GM21390 (cell line): ENCODE data around the gene OR7G3.

Experiments used
- ATAC-seq: cut with Tn5 transposase; IDR thresholded peaks from one replicate; pipeline ENCODE4 v1.9.1; 2021; ENCODE audit not compliant: unreplicated experiment

OR7G3 gene

DNA sequence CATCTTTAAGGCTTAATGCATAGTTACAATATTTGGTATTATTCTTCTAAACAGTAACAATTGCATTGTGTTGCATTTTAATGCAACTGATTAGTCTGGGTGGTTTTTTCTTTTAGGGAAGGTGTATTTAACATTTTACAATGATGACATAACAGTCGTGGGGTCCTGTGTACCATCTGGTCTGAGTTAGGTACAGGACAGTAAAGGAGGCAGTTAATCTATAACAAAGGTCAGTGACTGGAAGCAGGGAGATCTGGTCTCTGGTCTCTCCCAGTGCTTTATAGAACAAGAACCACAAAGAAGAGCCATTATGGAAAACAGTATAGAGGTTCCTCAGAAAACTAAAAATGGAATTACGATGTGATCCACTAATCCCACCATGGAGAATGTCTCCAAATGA is 16.8 kb downstream of the OR7G3 start:
- ATAC-seq = no peak

DNA sequence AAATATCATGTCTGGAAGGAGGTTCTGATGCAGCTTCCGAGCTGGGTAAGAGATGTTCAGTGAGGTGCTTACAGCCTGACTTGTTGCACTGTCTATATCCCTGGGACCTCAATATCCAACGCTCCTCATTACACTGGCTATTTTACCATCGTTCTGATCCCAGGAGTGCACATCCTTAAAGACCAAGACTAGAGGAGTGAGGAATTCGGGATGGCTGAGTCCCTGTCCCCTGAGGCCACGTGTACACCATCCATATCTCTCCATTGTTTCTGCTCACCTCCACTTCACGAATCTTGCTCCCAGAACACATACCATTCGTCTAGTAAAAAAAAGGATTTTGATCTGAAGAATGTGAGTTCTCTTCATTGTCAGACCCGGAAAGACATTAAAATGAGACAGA is 19.4 kb downstream of the OR7G3 start, which contains the start of gene OR7G2:
OR7G2 (minus strand) TSS at position 101 of the 400 bp plus-strand sequence. CDS start 4,232 bp downstream, outside the sequence.
- no peak for ATAC-seq

DNA sequence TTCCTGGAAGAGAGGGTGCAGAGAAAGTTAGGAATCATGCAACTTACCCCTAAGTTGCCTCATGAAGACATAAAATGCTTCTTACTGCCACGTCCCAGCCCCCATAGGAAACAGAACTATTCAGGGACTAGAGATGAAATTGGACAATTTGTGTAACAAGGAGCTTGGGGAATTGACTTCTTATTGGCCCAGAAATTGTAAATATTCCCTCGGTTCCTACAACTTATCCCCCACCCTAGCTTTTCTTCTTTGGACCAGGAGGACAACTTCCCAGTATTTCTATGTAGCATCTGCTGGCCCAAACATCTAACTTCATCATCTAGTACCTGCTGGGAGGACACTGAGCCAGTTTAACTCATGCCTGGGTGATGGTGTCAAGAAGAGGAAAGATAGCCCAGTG is 40.0 kb downstream of the OR7G3 start, which contains the start of gene OR1M1:
OR1M1 (plus strand) TSS at position 301 of the 400 bp plus-strand sequence. CDS start 6,184 bp downstream, outside the sequence.
- no peak for ATAC-seq

DNA sequence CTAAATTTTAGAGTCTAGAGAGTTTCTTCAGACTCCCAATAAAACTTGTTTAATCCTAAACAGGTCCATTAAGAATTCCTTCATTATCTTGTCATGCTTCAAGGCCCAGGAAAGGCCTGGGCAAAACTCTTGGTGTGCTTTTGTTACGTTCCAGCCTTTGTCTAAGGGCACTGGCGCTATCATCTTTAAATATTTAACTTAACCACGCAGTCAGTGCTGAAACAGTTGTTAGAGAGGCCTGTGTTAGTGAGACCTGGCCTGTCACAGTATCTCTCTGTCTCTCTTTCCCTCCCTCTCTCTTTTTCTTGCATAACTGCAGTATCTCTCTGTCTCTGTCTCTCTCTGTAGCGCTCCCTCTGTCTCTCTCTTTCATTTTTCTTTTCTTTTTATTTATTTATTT is 48.1 kb downstream of the OR7G3 start:
- ATAC-seq = no peak

DNA sequence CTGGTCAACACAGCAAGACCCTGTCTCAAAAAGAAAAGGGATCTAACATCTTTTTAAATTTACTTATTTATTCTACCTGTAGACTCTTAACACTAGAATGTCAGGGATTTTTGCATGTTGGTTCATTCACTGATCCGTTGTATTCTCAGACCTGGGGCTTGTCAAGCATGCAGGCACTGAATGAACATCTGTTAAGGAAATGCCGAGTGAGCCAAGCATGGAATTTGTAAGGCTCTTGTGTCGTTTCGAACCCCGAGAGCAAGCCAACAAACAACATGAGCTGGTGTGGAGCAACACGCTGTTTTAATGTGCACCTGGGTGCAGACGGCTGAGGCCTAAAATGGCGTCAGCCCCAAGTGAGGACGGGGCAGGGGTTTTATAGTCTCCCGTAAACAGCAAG is 49.8 kb downstream of the OR7G3 start:
- no peak for ATAC-seq
